Measurements from ENCODE around the gene CD101.

- no peak for TF ChIP-seq CTCF (IDR thresholded peaks at IDR 0.05)
- no peak for TF ChIP-seq POLR2A (IDR thresholded peaks at IDR 0.05)
Measured at GRCh38 chr1:116988908-116989307, 12.7 kb upstream of the CD101 start.

Measured in esophagus squamous epithelium (tissue), 4 donors.